Caco-2 (cell line): Measurements from ENCODE around the gene KAT8. TPM values are rescaled to one million over a fixed set of nuclear protein-coding genes. Genes with fewer than 3 reads are reported as not detected.

Source experiments
- BruUV-seq: library from RNA; stranded (reverse); fragments of 400-500 nt; replicated peaks from 2 replicates; lab custom pipeline; 2021; lab: Mats Ljungman, UMichigan
- CTCF ChIA-PET: fragments of 300-600 bp; sonication (Branson Sonifier 250); formaldehyde crosslinking; loops from one replicate; lab custom pipeline; 2022; ENCODE audit warnings: antibody characterized with exemption; lab: Charles Lee
- POLR2A ChIA-PET: fragments of 300-600 bp; sonication (Branson Sonifier 250); formaldehyde crosslinking; loops from one replicate; lab custom pipeline; 2022; ENCODE audit warnings: antibody characterized with exemption; lab: Charles Lee
- DNase-seq, 2 experiments: peaks; one replicate each; pipeline versions ENCODE4 v3.0.0 to v3.0.0-alpha.2; 2020 to 2022
- H3K27me3 ChIP-seq: replicated peaks from 2 replicates; pipeline ENCODE4 v1.6.0; 2011; ENCODE audit warnings: low read length; ENCODE audit not compliant: control insufficient read depth, insufficient read depth
- H3K36me3 ChIP-seq: 2 replicates; pipeline ENCODE4 v1.5.1; 2011; ENCODE audit warnings: low read length; ENCODE audit not compliant: control insufficient read depth, insufficient read depth
- H3K4me1 ChIP-seq: fragments of 250-450 bp; sonication (Bioruptor Pico); 2 replicates; pipeline ENCODE4 v1.5.1; 2020; ENCODE audit warnings: mild to moderate bottlenecking
- H3K4me3 ChIP-seq: 2 replicates; pipeline ENCODE4 v1.5.1; 2011; ENCODE audit warnings: low read depth, mild to moderate bottlenecking, control low read depth, low read length
- H3K9me3 ChIP-seq: fragments of 250-450 bp; sonication (Bioruptor Pico); 2 replicates; pipeline ENCODE4 v1.5.1; 2020; ENCODE audit warnings: mild to moderate bottlenecking, moderate library complexity
- H3K27ac Mint-ChIP-seq: one replicate; pipeline ENCODE4 v1.8.0; 2022; ENCODE audit warnings: mixed read lengths; ENCODE audit not compliant: unreplicated experiment
- H3K27me3 Mint-ChIP-seq: one replicate; pipeline ENCODE4 v1.8.0; 2022; ENCODE audit warnings: mixed read lengths; ENCODE audit not compliant: insufficient read depth, unreplicated experiment
- H3K36me3 Mint-ChIP-seq: one replicate; pipeline ENCODE4 v1.8.0; 2022; ENCODE audit warnings: mild to moderate bottlenecking, mixed read lengths; ENCODE audit not compliant: insufficient read depth, unreplicated experiment
- H3K4me1 Mint-ChIP-seq: one replicate; pipeline ENCODE4 v1.8.0; 2022; ENCODE audit warnings: low read depth, mixed read lengths; ENCODE audit not compliant: unreplicated experiment
- H3K4me3 Mint-ChIP-seq: one replicate; pipeline ENCODE4 v1.8.0; 2022; ENCODE audit warnings: mild to moderate bottlenecking, moderate library complexity, mixed read lengths; ENCODE audit not compliant: unreplicated experiment
- H3K9me3 Mint-ChIP-seq: one replicate; pipeline ENCODE4 v1.8.0; 2022; ENCODE audit warnings: mixed read lengths; ENCODE audit not compliant: unreplicated experiment
- intact Hi-C: fragments of 100-400 bp; cut with micrococcal nuclease; formaldehyde crosslinking; loops from one replicate; pipeline ENCODE4 v1.10.0; 2022; ENCODE audit not compliant: unreplicated experiment
- total RNA-seq: library from RNA; stranded (reverse); gene quantifications from 2 replicates; pipeline ENCODE4 v1.2.3, GENCODE V29; 2022
- TF ChIP-seq, protein P1 (sequence below), 2 experiments: fragments of 200-600 bp in 1 of 2; IDR thresholded peaks; 1 replicate in 1 of 2; 2 replicates in 1 of 2; pipeline versions ENCODE4 v1.5.1 to v1.8.0; 2011 to 2022; ENCODE audit warnings: antibody characterized with exemption in 1 of 2, control low read depth in 1 of 2, inconsistent platforms in 1 of 2, low read depth in 1 of 2, low read length in 1 of 2, mild to moderate bottlenecking in 1 of 2, moderate library complexity in 1 of 2; ENCODE audit not compliant: insufficient read depth in 1 of 2, severe bottlenecking in 1 of 2, unreplicated experiment in 1 of 2

The KAT8 gene
- total RNA-seq, 1 experiment from 2014 or later: 46.2 TPM

GRCh38 chr16:31089199-31089598 is 28.3 kb upstream of the KAT8 start:
- POLR2A ChIA-PET: no interaction called here
- H3K36me3 ChIP-seq: no peaks in the 10 kb centered on the region; the same call in 1 of the 2 replicates
- no peaks in the 10 kb centered on the region for H3K4me1 ChIP-seq
- no TSS peak for BruUV-seq
- CTCF ChIA-PET: no interaction called here
- TF ChIP-seq, protein P1, sequence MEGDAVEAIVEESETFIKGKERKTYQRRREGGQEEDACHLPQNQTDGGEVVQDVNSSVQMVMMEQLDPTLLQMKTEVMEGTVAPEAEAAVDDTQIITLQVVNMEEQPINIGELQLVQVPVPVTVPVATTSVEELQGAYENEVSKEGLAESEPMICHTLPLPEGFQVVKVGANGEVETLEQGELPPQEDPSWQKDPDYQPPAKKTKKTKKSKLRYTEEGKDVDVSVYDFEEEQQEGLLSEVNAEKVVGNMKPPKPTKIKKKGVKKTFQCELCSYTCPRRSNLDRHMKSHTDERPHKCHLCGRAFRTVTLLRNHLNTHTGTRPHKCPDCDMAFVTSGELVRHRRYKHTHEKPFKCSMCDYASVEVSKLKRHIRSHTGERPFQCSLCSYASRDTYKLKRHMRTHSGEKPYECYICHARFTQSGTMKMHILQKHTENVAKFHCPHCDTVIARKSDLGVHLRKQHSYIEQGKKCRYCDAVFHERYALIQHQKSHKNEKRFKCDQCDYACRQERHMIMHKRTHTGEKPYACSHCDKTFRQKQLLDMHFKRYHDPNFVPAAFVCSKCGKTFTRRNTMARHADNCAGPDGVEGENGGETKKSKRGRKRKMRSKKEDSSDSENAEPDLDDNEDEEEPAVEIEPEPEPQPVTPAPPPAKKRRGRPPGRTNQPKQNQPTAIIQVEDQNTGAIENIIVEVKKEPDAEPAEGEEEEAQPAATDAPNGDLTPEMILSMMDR (IDR thresholded peaks at IDR 0.05; ENCODE audit: insufficient read depth in 1 of 2, low read depth in 1 of 2, low read length in 1 of 2, severe bottlenecking in 1 of 2, unreplicated experiment in 1 of 2): no peak
- no peaks in the 10 kb centered on the region for H3K27me3 ChIP-seq
- H3K4me3 ChIP-seq: no peak overlapping the region
- DNase-seq: no peak
- H3K4me3 Mint-ChIP-seq: no peak overlapping the region
- H3K9me3 ChIP-seq: no peaks in the 10 kb centered on the region
- no peaks in the 10 kb centered on the region for H3K9me3 Mint-ChIP-seq
- H3K27me3 Mint-ChIP-seq: no peaks in the 10 kb centered on the region
- intact Hi-C loops: no loop called here
- peaks cover 5% of the 10 kb centered on the region for H3K4me1 Mint-ChIP-seq
- peaks cover 15% of the 10 kb centered on the region for H3K36me3 Mint-ChIP-seq
- H3K27ac Mint-ChIP-seq: no peak overlapping the region

DNA sequence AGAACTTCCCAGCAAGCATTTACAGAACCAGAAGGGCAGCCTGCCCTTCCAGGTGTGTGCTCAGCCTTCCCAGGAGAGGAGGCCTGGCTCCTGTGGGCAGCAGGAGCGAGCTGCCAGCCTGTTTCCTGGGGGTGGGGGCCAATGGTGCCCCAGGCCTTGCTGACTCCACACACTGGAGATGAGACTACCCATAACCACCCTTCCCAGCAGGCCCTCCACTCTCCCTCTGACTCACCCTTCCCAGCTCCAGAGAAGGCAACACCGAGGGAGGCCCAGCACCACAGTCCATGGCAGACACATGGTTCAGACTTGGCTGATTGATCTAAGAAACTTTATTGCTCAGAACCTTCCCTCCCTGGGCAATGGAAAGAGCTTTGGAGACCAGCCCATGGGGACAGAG is 26.9 kb upstream of the KAT8 start:
- POLR2A ChIA-PET: no interaction called here
- Histone ChIP-seq H3K27me3 (no peaks in the 10 kb centered on the region), H3K36me3 (no peaks in the 10 kb centered on the region; the same call in 1 of the 2 replicates), H3K9me3 (no peaks in the 10 kb centered on the region), H3K4me1 (no peaks in the 10 kb centered on the region), H3K4me3 (no peak overlapping the region)
- Mint-ChIP-seq H3K4me3 (no peak overlapping the region), H3K9me3 (no peaks in the 10 kb centered on the region), H3K4me1 (peaks cover 9% of the 10 kb centered on the region), H3K36me3 (peaks cover 13% of the 10 kb centered on the region), H3K27me3 (no peaks in the 10 kb centered on the region), H3K27ac (no peak overlapping the region)
- intact Hi-C loops: no loop called here
- TF ChIP-seq, protein P1 (IDR thresholded peaks at IDR 0.05; ENCODE audit: insufficient read depth in 1 of 2, low read depth in 1 of 2, low read length in 1 of 2, severe bottlenecking in 1 of 2, unreplicated experiment in 1 of 2): no peak
- no peak for DNase-seq
- CTCF ChIA-PET: no interaction called here
- BruUV-seq: no TSS peak

GRCh38 chr16:31092330-31092729 is 25.1 kb upstream of the KAT8 start:
- no TSS peak for BruUV-seq
- ChIA-PET POLR2A (interaction anchor here (0.6 to 1.1 kb wide), 3 partner anchors 18 to 616 kb away, joined by 5 to 7 read pairs (median 5); partner anchors contain the start of gene KAT8), CTCF (no interaction called here)
- Mint-ChIP-seq H3K4me3 (peak overlapping the region; percentile 98), H3K27me3 (no peaks in the 10 kb centered on the region), H3K4me1 (peaks cover 15% of the 10 kb centered on the region), H3K9me3 (peaks cover 8% of the 10 kb centered on the region), H3K36me3 (peaks cover 7% of the 10 kb centered on the region), H3K27ac (no peak overlapping the region)
- no peak for DNase-seq
- Histone ChIP-seq H3K9me3 (no peaks in the 10 kb centered on the region), H3K4me1 (no peaks in the 10 kb centered on the region), H3K27me3 (no peaks in the 10 kb centered on the region), H3K4me3 (no peak overlapping the region), H3K36me3 (no peaks in the 10 kb centered on the region; the same call in 1 of the 2 replicates)
- TF ChIP-seq, protein P1 (IDR thresholded peaks at IDR 0.05; ENCODE audit: insufficient read depth in 1 of 2, low read depth in 1 of 2, low read length in 1 of 2, severe bottlenecking in 1 of 2, unreplicated experiment in 1 of 2): no peak
- intact Hi-C loops: no loop called here
